H9 (cell line): Measurements from ENCODE around the gene NOS3. TPM values are rescaled to one million over a fixed set of nuclear protein-coding genes. Genes with fewer than 3 reads are reported as not detected.

ENCODE experiments used
- DNase-seq: peaks from one replicate; pipeline ENCODE4 v3.0.0-alpha.2; 2017
- H2AFZ ChIP-seq: one replicate; pipeline ENCODE4 v1.6.1; 2013; ENCODE audit warnings: mild to moderate bottlenecking, low read length, control low read depth, moderate library complexity
- H2AK5ac ChIP-seq: 2 replicates; pipeline ENCODE4 v1.6.1; 2013; ENCODE audit warnings: low read length, control low read depth, mixed read lengths; ENCODE audit not compliant: insufficient read length
- H2BK120ac ChIP-seq: one replicate; pipeline ENCODE4 v1.6.1; 2013; ENCODE audit warnings: low read depth, mild to moderate bottlenecking, low read length, control low read depth, inconsistent platforms; ENCODE audit not compliant: poor library complexity, severe bottlenecking
- H2BK12ac ChIP-seq: 2 replicates; pipeline ENCODE4 v1.6.1; 2013; ENCODE audit warnings: low read length, control low read depth, mixed read lengths, low read depth; ENCODE audit not compliant: insufficient read length
- H2BK15ac ChIP-seq: 2 replicates; pipeline ENCODE4 v1.6.1; 2013; ENCODE audit warnings: low read depth, low read length, control low read depth
- H2BK20ac ChIP-seq: one replicate; pipeline ENCODE4 v1.6.1; 2013; ENCODE audit warnings: low read depth, mild to moderate bottlenecking, low read length, control low read depth, inconsistent platforms; ENCODE audit not compliant: poor library complexity, severe bottlenecking
- H2BK5ac ChIP-seq: 2 replicates; pipeline ENCODE4 v1.6.1; 2013; ENCODE audit warnings: low read length, control low read depth, mixed read lengths; ENCODE audit not compliant: insufficient read length
- H3K14ac ChIP-seq: 2 replicates; pipeline ENCODE4 v1.6.1; 2013; ENCODE audit warnings: low read length, control low read depth; ENCODE audit not compliant: insufficient read depth
- H3K18ac ChIP-seq: 2 replicates; pipeline ENCODE4 v1.6.1; 2013; ENCODE audit warnings: low read depth, mild to moderate bottlenecking, mixed read lengths, low read length, control low read depth; ENCODE audit not compliant: insufficient read length
- H3K23ac ChIP-seq: 2 replicates; pipeline ENCODE4 v1.6.1; 2013; ENCODE audit warnings: low read length, control low read depth, mixed read lengths, low read depth; ENCODE audit not compliant: insufficient read length
- H3K23me2 ChIP-seq: 2 replicates; pipeline ENCODE4 v1.6.1; 2013; ENCODE audit warnings: low read depth, mild to moderate bottlenecking, mixed read lengths, low read length, control low read depth; ENCODE audit not compliant: insufficient read length, poor library complexity, severe bottlenecking
- H3K27ac ChIP-seq: 2 replicates; pipeline ENCODE4 v1.5.1; 2013; ENCODE audit warnings: low read length, control low read depth, mixed read lengths, low read depth; ENCODE audit not compliant: insufficient read length
- H3K27me3 ChIP-seq: 2 replicates; pipeline ENCODE4 v1.6.1; 2013; ENCODE audit warnings: low read length, control low read depth, inconsistent platforms; ENCODE audit not compliant: insufficient read depth
- H3K4ac ChIP-seq: 2 replicates; pipeline ENCODE4 v1.6.1; 2013; ENCODE audit warnings: low read depth, mild to moderate bottlenecking, control low read depth, inconsistent platforms, low read length, moderate library complexity
- H3K4me1 ChIP-seq: 2 replicates; pipeline ENCODE4 v1.6.1; 2013; ENCODE audit warnings: low read length, control low read depth, inconsistent platforms; ENCODE audit not compliant: insufficient read depth
- H3K4me2 ChIP-seq: 2 replicates; pipeline ENCODE4 v1.6.1; 2013; ENCODE audit warnings: low read length, control low read depth, mixed read lengths; ENCODE audit not compliant: insufficient read length, insufficient read depth
- H3K56ac ChIP-seq: 2 replicates; pipeline ENCODE4 v1.6.1; 2013; ENCODE audit warnings: low read depth, mild to moderate bottlenecking, mixed read lengths, low read length, control low read depth; ENCODE audit not compliant: insufficient read length
- H3K79me1 ChIP-seq: 2 replicates; pipeline ENCODE4 v1.6.1; 2013; ENCODE audit warnings: low read depth, mild to moderate bottlenecking, moderate library complexity, low read length, control low read depth, inconsistent platforms; ENCODE audit not compliant: insufficient read depth, poor library complexity, severe bottlenecking
- H3K79me2 ChIP-seq: 2 replicates; pipeline ENCODE4 v1.6.1; 2013; ENCODE audit warnings: low read length, control low read depth, inconsistent platforms; ENCODE audit not compliant: insufficient read depth
- H3K9ac ChIP-seq: 2 replicates; pipeline ENCODE4 v1.6.1; 2013; ENCODE audit warnings: low read length, control low read depth, mixed read lengths; ENCODE audit not compliant: insufficient read length; ENCODE audit errors: extremely low read depth
- H3K9me3 ChIP-seq: one replicate; pipeline ENCODE4 v1.6.1; 2013; ENCODE audit warnings: low read depth, low read length, inconsistent platforms; ENCODE audit not compliant: control insufficient read depth
- H3T11ph ChIP-seq: one replicate; pipeline ENCODE4 v1.6.1; 2013; ENCODE audit warnings: mild to moderate bottlenecking, low read length, control low read depth, inconsistent platforms
- H4K20me1 ChIP-seq: one replicate; pipeline ENCODE4 v1.6.1; 2013; ENCODE audit not compliant: control insufficient read depth, insufficient read length, insufficient read depth
- H4K5ac ChIP-seq: 2 replicates; pipeline ENCODE4 v1.6.1; 2013; ENCODE audit warnings: low read depth, mild to moderate bottlenecking, mixed read lengths, low read length, control low read depth; ENCODE audit not compliant: insufficient read length
- H4K8ac ChIP-seq: replicated peaks from 2 replicates; pipeline ENCODE4 v1.6.1; 2013; ENCODE audit warnings: low read length, control low read depth, mixed read lengths, low read depth; ENCODE audit not compliant: insufficient read length
- H4K91ac ChIP-seq: 2 replicates; pipeline ENCODE4 v1.6.1; 2013; ENCODE audit warnings: low read depth, mild to moderate bottlenecking, moderate library complexity, mixed read lengths, low read length, control low read depth; ENCODE audit not compliant: insufficient read length
- H3K27ac Mint-ChIP-seq, 3 experiments: 2 replicates in 2 of 3; 3 replicates in 1 of 3; pipeline ENCODE4 v1.8.0; 2020 to 2021; ENCODE audit warnings: mixed read lengths in 3 of 3, mild to moderate bottlenecking in 1 of 3, moderate library complexity in 1 of 3
- H3K27me3 Mint-ChIP-seq: 2 replicates; pipeline ENCODE4 v1.8.0; 2021; ENCODE audit warnings: low read depth, mild to moderate bottlenecking, moderate library complexity, mixed read lengths
- H3K36me3 Mint-ChIP-seq, 3 experiments: 2 replicates in 2 of 3; 3 replicates in 1 of 3; pipeline ENCODE4 v1.8.0; 2020 to 2021; ENCODE audit warnings: low read depth in 3 of 3, mixed read lengths in 3 of 3; ENCODE audit not compliant: insufficient read depth in 1 of 3
- H3K4me1 Mint-ChIP-seq, 2 experiments: 2 replicates each; pipeline ENCODE4 v1.8.0; 2020; ENCODE audit warnings: mixed read lengths in 2 of 2
- H3K4me3 Mint-ChIP-seq, 2 experiments: 2 replicates in 1 of 2; 3 replicates in 1 of 2; pipeline ENCODE4 v1.8.0; 2020 to 2021; ENCODE audit warnings: mild to moderate bottlenecking in 2 of 2, mixed read lengths in 2 of 2, moderate library complexity in 1 of 2
- H3K9me3 Mint-ChIP-seq, 2 experiments: 2 replicates in 1 of 2; 3 replicates in 1 of 2; pipeline ENCODE4 v1.8.0; 2020; ENCODE audit warnings: mild to moderate bottlenecking in 2 of 2, mixed read lengths in 2 of 2, moderate library complexity in 1 of 2
- CTCF ChIP-seq: fragments of 200-600 bp; sonication (generic); conservative IDR thresholded peaks from 3 replicates; pipeline ENCODE4 v1.8.0; 2021; ENCODE audit warnings: antibody characterized with exemption, mild to moderate bottlenecking
- WGBS: extraction: QIAGEN DNeasy Blood & Tissue Kit; methylation state at CpG from one replicate; pipeline ENCODE4 v1.1.7; 2013; ENCODE audit warnings: missing lambda C conversion rate, low lambda C conversion rate, mixed read lengths; ENCODE audit not compliant: insufficient read length; ENCODE audit errors: extremely low coverage; 5-methylcytosine and 5-hydroxymethylcytosine counted together
- total RNA-seq: library from RNA; stranded (reverse); gene quantifications from 2 replicates; pipeline ENCODE4 v1.2.1, GENCODE V29; 2021

Gene NOS3
- total RNA-seq, 1 experiment from 2014 or later: 4.5 TPM

GRCh38 chr7:150948791-150949251 lies 42.0 kb upstream of the NOS3 start:
- peak; percentile 23 for DNase-seq
- no peak overlapping the region for H3K9ac ChIP-seq
- no peak overlapping the region for H3K27ac Mint-ChIP-seq
- WGBS: no CpG with 5 or more reads among the region's 15 CpGs
- no peak overlapping the region for H4K5ac ChIP-seq
- H3K4me1 Mint-ChIP-seq: peaks cover 25 to 34% of the 10 kb centered on the region in 2 experiments
- H3K79me2 ChIP-seq: no peaks in the 10 kb centered on the region
- no peaks in the 10 kb centered on the region for H3K27me3 ChIP-seq
- H3K36me3 Mint-ChIP-seq: peaks cover 0 to 12% (median 0%) of the 10 kb centered on the region in 3 experiments; a peak in 3 of 7 replicates
- no peaks in the 10 kb centered on the region; the same call in 1 of the 2 replicates for H3K4me1 ChIP-seq
- H2BK120ac ChIP-seq: no peak overlapping the region
- H2BK20ac ChIP-seq: no peak overlapping the region
- H3K56ac ChIP-seq: no peak overlapping the region
- H3T11ph ChIP-seq: no peak overlapping the region
- H3K4me2 ChIP-seq: no peak overlapping the region
- no peak overlapping the region for H3K4ac ChIP-seq
- H4K20me1 ChIP-seq: no peaks in the 10 kb centered on the region
- no peaks in the 10 kb centered on the region; a peak in 1 of 5 replicates for H3K9me3 Mint-ChIP-seq
- H3K23me2 ChIP-seq: no peaks in the 10 kb centered on the region
- no peak overlapping the region for H2BK15ac ChIP-seq
- H3K14ac ChIP-seq: no peak overlapping the region
- H3K27me3 Mint-ChIP-seq: peaks cover 3% of the 10 kb centered on the region
- H3K18ac ChIP-seq: no peak overlapping the region
- H3K9me3 ChIP-seq: no peaks in the 10 kb centered on the region
- H4K8ac ChIP-seq: no peak overlapping the region
- TF ChIP-seq CTCF: no peak
- no peaks in the 10 kb centered on the region for H3K79me1 ChIP-seq
- H4K91ac ChIP-seq: no peak overlapping the region
- no peak overlapping the region for H2BK12ac ChIP-seq
- H3K4me3 Mint-ChIP-seq: peak overlapping the region in 1 of 2 experiments; percentile 26; a peak in 2 of 5 replicates
- no peak overlapping the region for H2AFZ ChIP-seq
- no peak overlapping the region for H2AK5ac ChIP-seq
- H3K27ac ChIP-seq: no peak overlapping the region
- no peak overlapping the region for H3K23ac ChIP-seq
- H2BK5ac ChIP-seq: no peak overlapping the region
